Stimulated activated CD8-positive, alpha-beta memory T cell treated with anti-CD3 and anti-CD28 coated beads, Interleukin-4, amount 100 ng/mL, for 1 hour (primary cell): ENCODE results near the gene ALPK3.

Experiments used
- DNase-seq, 2 donors: peaks; one replicate each; pipeline ENCODE4 v3.0.0-alpha.2; 2020; ENCODE audit warnings: low read depth in 2 of 2, low spot score in 1 of 2

Gene ALPK3

GRCh38 chr15:84842781-84843180 is 25.6 kb downstream of the ALPK3 start:
- DNase-seq = no peak

DNA sequence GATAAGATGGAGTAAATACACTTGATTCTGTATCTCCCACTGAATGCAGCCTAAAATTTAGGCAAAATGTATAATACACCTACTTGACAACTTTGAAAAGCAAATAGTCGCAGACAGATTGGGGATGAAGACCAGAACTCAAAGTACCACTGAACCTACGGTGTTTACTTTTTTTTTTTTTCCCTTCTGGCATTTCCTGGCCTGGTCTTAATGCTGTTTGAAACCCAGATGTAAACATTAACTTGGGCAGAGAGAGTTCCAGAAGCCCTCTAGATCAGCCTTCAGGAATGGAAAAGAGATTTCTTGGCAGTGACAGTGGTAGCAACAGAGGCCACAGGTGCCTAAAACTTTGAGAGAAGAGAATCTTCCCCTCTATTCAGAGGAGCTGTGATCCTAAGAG is 27.8 kb downstream of the ALPK3 start:
- no peak for DNase-seq

DNA sequence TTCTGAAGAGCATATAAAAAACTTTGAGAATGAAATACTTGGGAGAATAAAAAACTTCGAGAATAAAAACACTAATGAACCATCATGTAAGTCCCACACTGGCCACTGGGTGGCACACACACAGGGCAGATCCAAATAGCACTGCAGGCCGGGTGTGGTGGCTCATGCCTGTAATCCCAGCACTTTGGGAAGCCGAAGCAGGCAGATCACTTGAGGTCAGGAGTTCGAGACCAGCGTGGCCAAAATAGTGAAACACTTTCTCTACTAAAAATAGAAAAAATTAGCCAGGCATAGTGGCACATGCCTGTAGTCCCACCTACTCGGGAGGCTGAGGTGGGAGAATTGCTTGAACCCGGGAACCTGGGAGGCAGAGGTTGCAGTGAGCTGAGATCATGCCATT is 28.5 kb downstream of the ALPK3 start:
- DNase-seq = peak in 1 of 2 donors; percentile 9

GRCh38 chr15:84846269-84846668 is 29.1 kb downstream of the ALPK3 start:
- DNase-seq = no peak

DNA sequence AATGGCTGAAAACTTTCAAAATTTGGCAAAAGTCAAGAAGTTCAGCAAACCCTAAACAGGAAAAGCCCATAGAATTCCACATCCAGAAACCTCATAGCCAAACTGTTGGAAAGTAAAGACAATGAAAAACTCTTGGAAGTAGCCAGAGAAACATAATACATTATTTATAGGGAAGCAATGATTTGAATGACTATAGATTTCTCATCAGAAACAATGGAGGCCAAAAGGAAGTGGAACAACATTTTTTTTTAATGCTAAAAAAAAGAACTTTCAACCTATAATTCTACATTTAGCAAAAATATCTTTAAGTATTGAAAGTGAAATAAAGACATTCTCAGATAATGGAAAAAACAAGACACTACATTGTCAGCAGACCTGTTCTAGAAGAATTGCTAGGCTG is 30.2 kb downstream of the ALPK3 start:
- no peak for DNase-seq

- DNase-seq = no peak
Observed at GRCh38 chr15:84852212-84852611, 35.1 kb downstream of the ALPK3 start.

DNA sequence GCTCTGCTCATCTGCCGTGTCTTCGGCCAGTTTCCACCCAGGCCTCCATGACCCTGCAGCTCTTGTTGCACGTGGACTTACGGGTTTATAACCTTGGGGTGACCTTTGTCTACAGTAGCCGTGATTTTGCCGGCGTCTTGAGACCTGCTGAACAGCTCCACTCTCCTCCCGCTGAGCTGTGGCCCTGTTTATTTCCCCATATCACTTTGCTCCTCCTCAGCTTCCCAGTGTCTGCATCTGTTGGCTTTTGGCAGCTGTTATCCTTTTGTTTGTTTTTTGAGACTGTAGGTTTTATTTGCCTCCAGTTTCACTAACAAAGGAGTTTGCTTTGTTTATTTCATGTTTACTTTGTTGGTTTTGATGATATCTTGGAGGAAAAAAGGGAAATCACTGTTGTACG is 38.0 kb downstream of the ALPK3 start:
- no peak for DNase-seq

GRCh38 chr15:84855765-84856164 is 38.6 kb downstream of the ALPK3 start:
- DNase-seq = no peak

GRCh38 chr15:84856731-84857417 is 39.7 kb downstream of the ALPK3 start:
- no peak for DNase-seq

DNA sequence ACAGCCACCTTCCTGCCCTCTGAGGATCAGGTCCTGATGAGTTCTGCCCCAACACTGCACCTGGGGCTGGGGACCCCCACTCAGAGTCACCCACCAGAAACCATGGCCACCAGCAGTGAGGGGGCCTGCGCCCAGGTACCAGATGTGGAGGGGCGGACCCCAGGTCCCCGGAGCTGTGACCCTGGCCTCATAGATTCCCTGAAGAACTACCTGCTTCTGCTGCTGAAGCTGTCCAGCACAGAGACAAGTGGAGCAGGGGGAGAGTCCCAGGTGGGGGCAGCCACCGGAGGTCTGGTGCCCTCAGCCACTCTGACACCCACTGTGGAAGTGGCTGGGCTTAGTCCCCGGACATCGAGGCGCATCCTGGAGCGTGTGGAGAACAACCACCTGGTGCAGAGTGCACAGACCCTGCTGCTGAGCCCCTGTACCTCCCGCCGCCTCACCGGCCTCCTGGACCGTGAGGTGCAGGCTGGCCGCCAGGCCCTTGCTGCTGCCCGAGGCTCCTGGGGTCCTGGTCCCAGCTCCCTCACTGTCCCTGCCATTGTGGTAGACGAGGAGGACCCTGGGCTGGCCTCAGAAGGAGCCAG is 40.4 kb downstream of the ALPK3 start:
- DNase-seq = no peak

GRCh38 chr15:84858231-84858630 is 41.1 kb downstream of the ALPK3 start:
- no peak for DNase-seq

- DNase-seq = no peak
Observed at GRCh38 chr15:84859144-84859543, 42.0 kb downstream of the ALPK3 start.

DNA sequence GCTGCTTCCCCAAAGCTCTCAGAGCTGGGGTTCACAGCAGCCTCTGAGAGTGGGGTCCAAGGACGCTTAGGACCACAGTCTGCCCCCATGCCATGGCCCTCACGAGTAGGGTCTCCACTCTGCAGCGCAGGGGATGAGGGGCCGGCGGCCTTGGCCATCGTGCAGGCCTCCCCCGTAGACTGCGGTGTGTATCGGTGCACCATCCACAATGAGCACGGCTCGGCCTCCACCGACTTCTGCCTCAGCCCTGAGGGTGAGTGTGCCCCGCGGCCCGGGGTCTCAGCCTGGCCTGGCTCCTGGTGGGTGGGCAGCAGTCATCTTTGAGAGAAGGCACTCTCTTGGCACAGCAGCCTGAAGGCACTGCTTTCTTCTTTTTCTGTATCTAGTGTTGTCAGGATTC is 42.5 kb downstream of the ALPK3 start:
- no peak for DNase-seq

GRCh38 chr15:84861781-84862180 is 44.6 kb downstream of the ALPK3 start:
- DNase-seq = no peak

GRCh38 chr15:84862214-84862975 is 45.2 kb downstream of the ALPK3 start:
- DNase-seq = no peak

DNA sequence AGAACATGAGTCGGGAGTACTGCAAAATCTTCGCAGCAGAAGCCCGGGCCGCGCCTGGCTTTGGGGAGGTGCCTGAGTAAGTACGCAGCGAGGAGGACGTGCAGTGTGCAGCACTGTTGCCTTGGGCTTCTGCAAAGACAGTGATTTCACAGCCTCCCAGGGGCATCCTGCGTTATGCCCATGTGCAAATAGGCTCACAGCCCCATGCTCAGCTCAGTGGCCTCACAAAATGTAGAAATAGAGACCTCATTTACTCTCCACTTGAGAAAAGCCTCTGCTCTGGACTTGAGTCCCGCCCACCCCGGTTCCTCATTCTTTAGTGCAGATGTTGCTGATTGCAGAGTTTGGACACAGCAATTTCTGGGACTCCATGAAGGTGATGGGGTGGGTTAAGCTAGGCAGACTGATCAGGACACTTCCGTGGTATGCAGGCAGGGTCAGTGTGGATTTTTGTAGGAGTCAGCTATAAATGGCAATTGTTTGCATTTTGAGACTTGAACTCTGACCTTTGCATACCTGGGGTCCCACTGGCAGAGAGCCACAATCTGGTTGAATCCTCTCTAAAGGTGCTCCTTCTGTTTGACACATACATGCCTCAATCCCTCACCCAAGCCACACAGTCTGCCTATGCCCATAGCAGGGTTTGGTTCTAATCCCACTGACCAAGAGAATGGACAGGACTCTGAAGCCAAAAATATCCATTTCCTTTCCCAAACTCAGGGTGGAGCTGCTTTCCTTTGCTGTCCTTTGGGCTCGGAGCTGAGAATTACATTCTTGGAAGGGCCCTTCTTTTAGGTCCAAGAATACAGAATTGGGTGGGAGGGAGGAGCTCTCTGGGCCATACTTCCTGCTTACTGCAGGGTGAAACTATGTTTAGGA is 46.6 kb downstream of the ALPK3 start:
- DNase-seq = no peak

- DNase-seq = no peak
Observed at GRCh38 chr15:84864444-84864795, 47.3 kb downstream of the ALPK3 start.

- no peak for DNase-seq
Observed at GRCh38 chr15:84865074-84865569, 48.0 kb downstream of the ALPK3 start.

- DNase-seq = no peak
Observed at GRCh38 chr15:84868037-84868880, 51.1 kb downstream of the ALPK3 start.

DNA sequence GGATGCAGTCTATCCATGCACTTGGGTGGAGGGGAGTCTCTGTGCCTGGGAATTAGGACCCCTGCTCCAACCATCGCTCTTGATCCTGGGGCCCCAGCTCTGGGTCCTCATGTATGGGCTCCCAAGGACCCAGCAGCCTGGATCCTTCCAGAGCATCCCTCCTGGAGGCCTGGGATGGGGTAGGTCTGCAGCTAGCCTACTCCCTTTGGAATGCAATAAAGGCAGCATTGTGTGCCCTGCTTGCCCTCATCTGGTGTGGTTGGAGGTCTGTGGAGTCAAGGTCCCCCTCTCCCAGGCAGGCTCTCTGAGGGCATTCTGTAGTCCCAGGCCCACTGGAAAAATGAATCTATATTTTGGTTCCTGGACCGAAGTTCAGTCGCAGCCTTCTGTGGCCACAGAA is 52.4 kb downstream of the ALPK3 start:
- DNase-seq = no peak
